SK-N-SH treated with all-trans-retinoic acid at 6 μM for 48 hours (cell line): Measurements from ENCODE around the gene ITGA5.

Source experiments
- CREB5 ChIP-seq: fragments of 250-450 bp; sonication (Bioruptor Pico); IDR thresholded peaks from 2 replicates; pipeline ENCODE4 v1.5.1; 2020; ENCODE audit warnings: low read depth, mild to moderate bottlenecking, moderate library complexity
- OSR1 ChIP-seq: fragments of 250-450 bp; sonication (Bioruptor Pico); IDR thresholded peaks from 2 replicates; pipeline ENCODE4 v1.8.0; 2022; ENCODE audit warnings: moderate library complexity, mild to moderate bottlenecking, inconsistent platforms
- PATZ1 ChIP-seq: fragments of 250-450 bp; sonication (Bioruptor Pico); IDR thresholded peaks from 2 replicates; pipeline ENCODE4 v1.8.0; 2020; ENCODE audit warnings: mild to moderate bottlenecking, moderate library complexity, borderline replicate concordance
- ZC3H10 ChIP-seq: fragments of 250-450 bp; sonication (Bioruptor Pico); IDR thresholded peaks from 2 replicates; pipeline ENCODE4 v1.5.1; 2021; ENCODE audit warnings: mild to moderate bottlenecking, moderate library complexity
- ZFP30 ChIP-seq: fragments of 450-650 bp; formaldehyde crosslinking; IDR thresholded peaks from 2 replicates; pipeline ENCODE4 v1.5.0; 2022; ENCODE audit warnings: mild to moderate bottlenecking, moderate library complexity

DNA sequence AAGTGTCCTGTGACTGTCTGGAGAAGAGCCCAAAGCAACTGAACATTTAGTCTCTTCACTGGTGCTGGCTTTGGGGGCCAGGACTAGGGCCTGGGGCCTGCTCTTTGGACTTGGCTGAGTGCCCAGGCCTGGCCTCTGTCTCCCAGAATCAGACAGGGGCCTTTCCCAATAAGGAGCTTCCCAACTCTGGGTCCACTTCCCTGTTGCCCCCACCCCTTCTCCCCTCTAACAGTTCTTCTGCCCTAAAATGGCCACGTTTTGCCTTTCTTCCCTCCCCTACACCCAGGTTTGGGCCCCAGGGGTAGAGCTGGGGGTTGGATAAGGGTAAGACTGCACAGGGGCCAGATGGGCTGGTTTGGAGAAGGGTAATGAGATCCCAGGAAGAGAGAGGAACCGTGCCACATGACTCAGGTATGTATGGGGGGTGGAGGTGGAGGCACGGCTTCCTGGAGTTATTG, 10.0 kb upstream of the ITGA5 start:
- TF ChIP-seq ZFP30 (CRISPR knock-in tag) (no peak), CREB5 (CRISPR knock-in tag) (no peak), OSR1 (no peak), ZC3H10 (CRISPR knock-in tag) (no peak), PATZ1 (CRISPR knock-in tag) (no peak)
